K562 (cell line): ENCODE measurements around the gene AMBRA1. TPM values are rescaled to one million over a fixed set of nuclear protein-coding genes. Genes with fewer than 3 reads are reported as not detected.

Source experiments
- ESRRA ChIP-seq: fragments of 450-650 bp; IDR thresholded peaks from 2 replicates; pipeline ENCODE4 v1.6.1; 2014; ENCODE audit warnings: low read depth, mild to moderate bottlenecking, moderate library complexity, borderline replicate concordance
- HOXB6 ChIP-seq: fragments of 250-450 bp; sonication (Bioruptor Pico); IDR thresholded peaks from 2 replicates; pipeline ENCODE4 v1.5.1; 2022; ENCODE audit warnings: mild to moderate bottlenecking, borderline replicate concordance
- MAZ ChIP-seq, 2 experiments: fragments of 450-650 bp in 1 of 2; sonication (generic) in 1 of 2; formaldehyde crosslinking; IDR thresholded peaks in 1 of 2; conservative IDR thresholded peaks in 1 of 2; 2 replicates each; pipeline versions ENCODE4 v1.4.0 to v1.5.0; 2020; ENCODE audit warnings: mild to moderate bottlenecking in 1 of 2, missing genetic modification reagents in 1 of 2
- POLR2G ChIP-seq: fragments of 200-400 bp; formaldehyde crosslinking; IDR thresholded peaks from 2 replicates; pipeline ENCODE4 v1.6.1; 2017; ENCODE audit warnings: low read depth, mild to moderate bottlenecking, antibody characterized with exemption, low read length, moderate library complexity
- PREB ChIP-seq: sonication (generic); formaldehyde crosslinking; IDR thresholded peaks from 2 replicates; pipeline ENCODE4 v1.8.1; 2023; ENCODE audit warnings: mild to moderate bottlenecking, missing genetic modification reagents
- PTBP1 ChIP-seq: fragments of 200-400 bp; formaldehyde crosslinking; IDR thresholded peaks from 2 replicates; pipeline ENCODE4 v1.6.1; 2017; ENCODE audit warnings: low read depth, low read length
- RB1 ChIP-seq: fragments of 450-650 bp; IDR thresholded peaks from 2 replicates; pipeline ENCODE4 v1.6.1; 2017; ENCODE audit warnings: low read depth, mild to moderate bottlenecking
- RBM22 ChIP-seq: fragments of 200-400 bp; formaldehyde crosslinking; IDR thresholded peaks from 2 replicates; pipeline ENCODE4 v1.6.1; 2018; ENCODE audit warnings: low read length, low read depth; ENCODE audit not compliant: poor library complexity, severe bottlenecking
- SAFB ChIP-seq: fragments of 200-400 bp; formaldehyde crosslinking; IDR thresholded peaks from 2 replicates; pipeline ENCODE4 v1.6.1; 2017; ENCODE audit warnings: low read depth, low read length, borderline replicate concordance
- THAP7 ChIP-seq: fragments of 250-450 bp; sonication (Bioruptor Pico); IDR thresholded peaks from 2 replicates; pipeline ENCODE4 v1.5.0; 2021
- VEZF1 ChIP-seq: fragments of 200-800 bp; sonication (Bioruptor generic); IDR thresholded peaks from 2 replicates; pipeline ENCODE4 v1.6.1; 2017; ENCODE audit warnings: missing genetic modification characterization, missing compliant biosample characterization
- ZBTB17 ChIP-seq: fragments of 450-650 bp; formaldehyde crosslinking; IDR thresholded peaks from 2 replicates; pipeline ENCODE4 v1.4.0; 2020; ENCODE audit warnings: mild to moderate bottlenecking
- ZBTB40 ChIP-seq, 2 experiments: fragments of 450-650 bp in 1 of 2; sonication (generic) in 1 of 2; formaldehyde crosslinking in 1 of 2; IDR thresholded peaks; 2 replicates each; pipeline versions ENCODE4 v1.7.1 to v1.9.0; 2016 to 2022; ENCODE audit warnings: inconsistent platforms in 1 of 2, mild to moderate bottlenecking in 1 of 2, missing genetic modification reagents in 1 of 2
- polyA plus RNA-seq, 8 experiments: library from polyadenylated mRNA; depleted of rRNA in 4 of 8; stranded (reverse) in 5 of 8; unstranded in 3 of 8; fragments of >200 nt; fragmentation: Nextera tagmentation in 2 of 8; fragmentation: Illumina TruSeq in 1 of 8; extraction: Ambion mirVana in 2 of 8; extraction: Trizol in 1 of 8; gene quantifications; 2 replicates each; pipeline versions ENCODE4 v1.2.1 to v1.2.3, GENCODE V29; 2011 to 2014; ENCODE audit warnings: inconsistent platforms in 1 of 8, missing spikeins in 1 of 8
- total RNA-seq, 7 experiments: library from RNA; depleted of rRNA in 6 of 7; stranded (reverse); fragments of >200 nt in 6 of 7; fragmentation: Illumina TruSeq in 2 of 7; extraction: Trizol in 2 of 7; gene quantifications; 2 replicates each; pipeline versions ENCODE4 v1.2.1 to v1.2.3, GENCODE V29; 2011 to 2021; ENCODE audit warnings: low replicate concordance in 1 of 7

The AMBRA1 gene
- total and polyA plus RNA-seq, 9 of the 15 experiments (the other 6 are each of a cell fraction or from before 2014, with no cell fraction given) = 0.15 to 24.5 (median 13.0) TPM

GRCh38 chr11:46381048-46381818 is 212.6 kb downstream of the AMBRA1 start, which contains the start of gene MDK (continued):
- TF ChIP-seq VEZF1 (CRISPR knock-in tag) (peak; percentile 59; the same call in 1 of the 2 replicates), RBM22 (peak; percentile 90), SAFB (peak; percentile 56; the same call in 1 of the 2 replicates), RB1 (peak; percentile 40; the same call in 1 of the 2 replicates), PTBP1 (0 out of 2 replicates have a peak, but pooled peaks have one; percentile 60), POLR2G (peak; percentile 82), HOXB6 (CRISPR knock-in tag) (no peak), PREB (CRISPR knock-in tag) (0 out of 2 replicates have a peak, but pooled peaks have one; percentile 80), ESRRA (peak; percentile 3; the same call in 1 of the 2 replicates), ZBTB17 (CRISPR knock-in tag) (peak; percentile 64; the same call in 1 of the 2 replicates), ZBTB40 (IDR thresholded peaks at IDR 0.05) (0 out of 2 replicates have a peak, but pooled peaks have one; percentile 11), ZBTB40 (CRISPR knock-in tag; IDR thresholded peaks at IDR 0.05) (no peak), MAZ (CRISPR knock-in tag; conservative IDR thresholded peaks at IDR 0.05 in 1 of 2, IDR thresholded peaks at IDR 0.05 in 1 of 2) (peak in 1 of 2 experiments; percentile 65; a peak in 3 of 4 replicates), THAP7 (peak; percentile 58; the same call in 1 of the 2 replicates)
